Endothelial cell of umbilical vein (primary cell): ENCODE measurements around the gene ZNF827. TPM values are rescaled to one million over a fixed set of nuclear protein-coding genes. Genes with fewer than 3 reads are reported as not detected.

Source experiments
- BruUV-seq: library from RNA; stranded (reverse); fragments of 400-500 nt; replicated peaks from 2 replicates; lab custom pipeline; 2021; lab: Mats Ljungman, UMichigan
- CTCF ChIA-PET: fragments of 300-600, 350-600 bp; sonication (Branson Sonifier 250); formaldehyde crosslinking; loops from one replicate; lab custom pipeline; 2021; ENCODE audit warnings: antibody characterized with exemption, inconsistent platforms; lab: Charles Lee
- POLR2A ChIA-PET: fragments of 300-600, 350-600 bp; sonication (Branson Sonifier 250); formaldehyde crosslinking; loops from one replicate; lab custom pipeline; 2021; ENCODE audit warnings: antibody characterized with exemption, inconsistent platforms; lab: Charles Lee
- DNase-seq: peaks from one replicate; pipeline ENCODE4 v3.0.0-alpha.2; 2011; ENCODE audit warnings: low read depth, low spot score
- FAIRE-seq: peaks from 2 replicates; lab custom pipeline; 2011; peaks lifted over from hg19 to GRCh38; lab: Jason Lieb, UNC
- H2AFZ ChIP-seq: 2 replicates; pipeline ENCODE4 v1.6.0; 2012; ENCODE audit warnings: low read depth, low read length, control low read depth, inconsistent platforms
- H3K27ac ChIP-seq: 2 replicates; pipeline ENCODE4 v1.5.1; 2011; ENCODE audit warnings: low read depth, mild to moderate bottlenecking, control low read depth, low read length, moderate library complexity; ENCODE audit not compliant: insufficient read depth
- H3K27me3 ChIP-seq, 2 experiments: 2 replicates each; pipeline versions ENCODE4 v1.6.0 to v1.6.1; 2011; ENCODE audit warnings: low read length in 2 of 2, mixed read lengths in 1 of 2; ENCODE audit not compliant: control insufficient read depth in 2 of 2, insufficient read depth in 2 of 2
- H3K36me3 ChIP-seq, 2 experiments: 2 replicates in 1 of 2; 3 replicates in 1 of 2; pipeline ENCODE4 v1.5.1; 2011; ENCODE audit warnings: low read length in 2 of 2, mild to moderate bottlenecking in 1 of 2, moderate library complexity in 1 of 2; ENCODE audit not compliant: control insufficient read depth in 2 of 2, insufficient read depth in 2 of 2; ENCODE audit errors: extremely low read depth in 1 of 2
- H3K4me1 ChIP-seq: 3 replicates; pipeline ENCODE4 v1.5.1; 2011; ENCODE audit warnings: mild to moderate bottlenecking, low read length; ENCODE audit not compliant: control insufficient read depth, insufficient read depth; ENCODE audit errors: extremely low read depth
- H3K4me2 ChIP-seq: 2 replicates; pipeline ENCODE4 v1.6.1; 2011; ENCODE audit warnings: low read length, control low read depth, mixed read lengths; ENCODE audit not compliant: insufficient read depth
- H3K4me3 ChIP-seq, 3 experiments: fragments of 200-600 bp in 1 of 3; sonication (generic), shearing (Covaris generic) in 1 of 3; replicated peaks in 1 of 3; 2 replicates each; pipeline ENCODE4 v1.5.1; 2011 to 2016; ENCODE audit warnings: control low read depth in 3 of 3, low read length in 3 of 3, mild to moderate bottlenecking in 2 of 3, inconsistent platforms in 1 of 3, low read depth in 1 of 3, moderate library complexity in 1 of 3; ENCODE audit not compliant: insufficient read depth in 1 of 3
- H3K79me2 ChIP-seq: 2 replicates; pipeline ENCODE4 v1.6.0; 2012; ENCODE audit warnings: low read length, inconsistent platforms; ENCODE audit not compliant: control insufficient read depth, insufficient read depth
- H3K9ac ChIP-seq: replicated peaks from 2 replicates; pipeline ENCODE3; 2011; ENCODE audit warnings: low read length, control low read depth; ENCODE audit not compliant: insufficient read depth; ENCODE audit errors: extremely low read depth
- H3K9me1 ChIP-seq: replicated peaks from 3 replicates; pipeline ENCODE4 v1.6.0; 2011; ENCODE audit warnings: mild to moderate bottlenecking, low read length; ENCODE audit not compliant: control insufficient read depth, insufficient read depth; ENCODE audit errors: extremely low read depth
- H3K9me3 ChIP-seq: replicated peaks from 2 replicates; pipeline ENCODE4 v1.5.1; 2012; ENCODE audit warnings: low read length, inconsistent platforms; ENCODE audit not compliant: control insufficient read depth, insufficient read depth
- H4K20me1 ChIP-seq: replicated peaks from 2 replicates; pipeline ENCODE3; 2011; ENCODE audit warnings: mild to moderate bottlenecking, low read length; ENCODE audit not compliant: control insufficient read depth, insufficient read depth; ENCODE audit errors: extremely low read depth
- CTCF ChIP-seq, 2 donors: IDR thresholded peaks; 1 replicate in 1 of 2; 2 replicates in 1 of 2; pipeline ENCODE4 v1.5.1; 2011; ENCODE audit warnings: low read length in 2 of 2, mild to moderate bottlenecking in 2 of 2, moderate library complexity in 2 of 2, control low read depth in 1 of 2, inconsistent platforms in 1 of 2, low read depth in 1 of 2; ENCODE audit not compliant: insufficient read depth in 1 of 2; ENCODE audit errors: extremely low read depth in 1 of 2
- EZH2 ChIP-seq: IDR thresholded peaks from 2 replicates; pipeline ENCODE4 v1.6.1; 2012; ENCODE audit warnings: borderline replicate concordance, low read depth, mild to moderate bottlenecking, moderate library complexity, low read length, inconsistent platforms; ENCODE audit not compliant: severe bottlenecking
- FOS ChIP-seq: IDR thresholded peaks from 2 replicates; pipeline ENCODE4 v1.6.1; 2011; ENCODE audit warnings: mild to moderate bottlenecking, low read length, moderate library complexity, borderline replicate concordance; ENCODE audit not compliant: insufficient read depth
- GATA2 ChIP-seq: IDR thresholded peaks from 2 replicates; pipeline ENCODE4 v1.7.0; 2011; ENCODE audit warnings: low read depth, mild to moderate bottlenecking, moderate library complexity, mixed read lengths, low read length; ENCODE audit not compliant: insufficient read length, insufficient read depth
- JUN ChIP-seq: IDR thresholded peaks from 2 replicates; pipeline ENCODE4 v1.6.1; 2011; ENCODE audit warnings: borderline replicate concordance, low read depth; ENCODE audit not compliant: insufficient read length, insufficient read depth
- MAX ChIP-seq: IDR thresholded peaks from 2 replicates; pipeline ENCODE4 v1.6.1; 2011; ENCODE audit not compliant: insufficient read depth, insufficient read length
- MYC ChIP-seq: IDR thresholded peaks from one replicate; pipeline ENCODE4 v1.6.1; 2011; ENCODE audit warnings: mild to moderate bottlenecking, low read depth, low read length
- POLR2A ChIP-seq: IDR thresholded peaks from 2 replicates; pipeline ENCODE4 v1.6.1; 2012; ENCODE audit warnings: low read depth, mild to moderate bottlenecking, control low read depth, low read length
- POLR2AphosphoS5 ChIP-seq: IDR thresholded peaks from 2 replicates; pipeline ENCODE4 v1.6.1; 2012; ENCODE audit warnings: low read depth, mild to moderate bottlenecking, control low read depth, low read length, moderate library complexity; ENCODE audit not compliant: insufficient read depth
- dilution Hi-C: fragments of 300-500 bp; cut with MboI; formaldehyde crosslinking; loops from one replicate; pipeline ENCODE4 v1.15.0; 2019; ENCODE audit warnings: low sequenced_read_pairs; ENCODE audit not compliant: extremely low pct_ligation_motif_present
- intact Hi-C: fragments of 100-400 bp; cut with micrococcal nuclease; formaldehyde crosslinking; loops from one replicate; pipeline ENCODE4 v1.10.0; 2022
- polyA plus RNA-seq, 4 experiments: library from polyadenylated mRNA; depleted of rRNA in 3 of 4; stranded (reverse) in 3 of 4; unstranded in 1 of 4; fragments of >200 nt; gene quantifications; 2 replicates each; pipeline versions ENCODE4 v1.2.1 to v1.2.3, GENCODE V29; 2011 to 2012; ENCODE audit warnings: missing spikeins in 1 of 4
- total RNA-seq: library from RNA; stranded (reverse); gene quantifications from 2 replicates; pipeline ENCODE4 v1.2.3, GENCODE V29; 2021

Gene ZNF827
- total and polyA plus RNA-seq, 2 donors (not counting 3 experiments of a cell fraction or from before 2014, with no cell fraction given) = 16.9 to 23.7 TPM

DNA sequence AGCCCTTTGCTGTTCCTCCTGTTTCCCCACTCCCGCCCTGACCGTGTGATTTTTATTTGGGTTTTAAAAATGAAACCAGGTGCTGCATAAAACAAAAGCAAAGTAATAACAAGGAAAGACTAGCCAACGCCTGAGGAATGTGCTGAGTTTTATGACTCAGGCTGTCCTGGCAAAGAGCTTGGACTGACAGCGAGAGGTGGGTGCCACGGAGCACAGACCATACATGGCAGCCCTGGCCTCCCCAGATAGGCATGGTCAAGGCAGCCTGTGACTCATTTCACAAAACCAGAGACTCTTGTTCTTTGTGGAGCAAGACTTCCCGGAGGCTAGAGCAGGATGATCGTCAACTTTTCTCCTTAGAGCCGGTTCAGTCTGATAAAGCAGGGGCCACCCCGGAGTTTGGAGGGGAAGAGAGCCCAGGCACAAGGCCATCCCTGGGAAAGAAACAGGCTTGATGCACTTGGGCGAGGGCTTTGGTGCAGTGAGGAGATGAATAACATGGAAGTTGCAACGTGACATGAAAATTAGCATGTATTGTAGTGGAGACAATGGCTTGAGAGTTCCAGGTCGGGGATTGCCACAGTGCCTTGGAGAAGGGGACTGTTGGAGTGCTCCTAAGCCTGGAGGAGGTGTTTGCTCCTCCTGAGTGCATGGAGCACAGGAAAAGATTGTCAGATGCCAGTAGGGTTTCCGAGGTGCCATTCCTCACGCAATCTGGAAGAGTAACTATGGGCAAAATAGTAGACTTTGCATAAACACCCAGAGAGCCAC is 203.9 kb downstream of the ZNF827 start:
- FAIRE-seq = peak; percentile 98
- Histone ChIP-seq H3K4me2 (peak overlapping the region; percentile 49), H3K9ac (peak overlapping the region; percentile 91), H3K9me1 (no peaks in the 10 kb centered on the region), H3K79me2 (no peaks in the 10 kb centered on the region), H3K9me3 (no peaks in the 10 kb centered on the region), H3K4me1 (peaks cover 42% of the 10 kb centered on the region), H2AFZ (peak overlapping the region; percentile 36), H4K20me1 (no peaks in the 10 kb centered on the region), H3K27ac (peak overlapping the region; percentile 94), H3K27me3 (no peaks in the 10 kb centered on the region), H3K36me3 (no peaks in the 10 kb centered on the region), H3K4me3 (peak overlapping the region in 1 of 3 experiments; percentile 14)
- TF ChIP-seq CTCF (IDR thresholded peaks at IDR 0.05; ENCODE audit: extremely low read depth in 1 of 2, insufficient read depth in 1 of 2, low read depth in 1 of 2, low read length in 2 of 2) (no peak), GATA2 (no peak), POLR2A (no peak), FOS (peak; percentile 87), JUN (peak; percentile 73), MAX (no peak), POLR2AphosphoS5 (peak; percentile 70), MYC (no peak), EZH2 (no peak)
- dilution Hi-C loops = no loop called here
- ChIA-PET POLR2A (interaction anchor here (0.6 to 1.0 kb wide), 3 partner anchors 108 to 1085 kb away, joined by 3 to 6 read pairs (median 3); no protein-coding TSS in a partner anchor), CTCF (interaction anchor here (1.0 to 1.6 kb wide), 5 partner anchors 72 to 144 kb away, joined by 3 to 4 read pairs (median 3); no protein-coding TSS in a partner anchor)
- peak; percentile 94 for DNase-seq
- intact Hi-C loops = loop anchor here (1.0 to 5.0 kb wide), 14 partner anchors 45 to 603 kb away; partner anchors contain the start of genes LSM6, MMAA, OTUD4 and SMAD1
- BruUV-seq = TSS peak; percentile 32
